Astrocyte (in vitro differentiated cells and primary cell): ENCODE data around the gene RPP30.

Experiments
- EZH2 ChIP-seq: IDR thresholded peaks from 2 replicates; pipeline ENCODE4 v1.6.1; 2012; ENCODE audit warnings: mild to moderate bottlenecking, low read length, inconsistent platforms; ENCODE audit not compliant: insufficient read depth
- TF ChIP-seq, protein P1 (sequence below): IDR thresholded peaks from 2 replicates; pipeline ENCODE4 v1.5.1; 2011; ENCODE audit warnings: low read depth, mild to moderate bottlenecking, inconsistent platforms, low read length, moderate library complexity; ENCODE audit not compliant: insufficient read depth

DNA sequence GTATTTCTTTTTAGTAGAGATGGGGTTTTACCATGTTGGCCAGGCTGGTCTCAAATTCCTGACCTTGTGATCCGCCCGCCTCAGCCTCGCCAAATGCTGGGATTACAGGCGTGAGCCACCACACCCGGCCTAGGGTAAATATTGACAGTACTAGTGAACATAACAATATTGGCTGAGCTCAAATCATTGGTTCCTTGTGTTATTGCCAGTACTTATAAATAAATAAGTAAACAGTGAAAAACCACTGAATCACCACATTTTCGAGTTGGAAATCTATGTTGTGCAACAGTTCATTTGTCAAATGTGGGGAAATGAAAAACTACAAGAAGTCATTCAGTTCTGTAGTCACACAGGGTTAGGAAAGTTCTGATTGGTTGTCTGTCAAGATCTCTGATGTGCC is 15.8 kb downstream of the RPP30 start:
- TF ChIP-seq, protein P1, sequence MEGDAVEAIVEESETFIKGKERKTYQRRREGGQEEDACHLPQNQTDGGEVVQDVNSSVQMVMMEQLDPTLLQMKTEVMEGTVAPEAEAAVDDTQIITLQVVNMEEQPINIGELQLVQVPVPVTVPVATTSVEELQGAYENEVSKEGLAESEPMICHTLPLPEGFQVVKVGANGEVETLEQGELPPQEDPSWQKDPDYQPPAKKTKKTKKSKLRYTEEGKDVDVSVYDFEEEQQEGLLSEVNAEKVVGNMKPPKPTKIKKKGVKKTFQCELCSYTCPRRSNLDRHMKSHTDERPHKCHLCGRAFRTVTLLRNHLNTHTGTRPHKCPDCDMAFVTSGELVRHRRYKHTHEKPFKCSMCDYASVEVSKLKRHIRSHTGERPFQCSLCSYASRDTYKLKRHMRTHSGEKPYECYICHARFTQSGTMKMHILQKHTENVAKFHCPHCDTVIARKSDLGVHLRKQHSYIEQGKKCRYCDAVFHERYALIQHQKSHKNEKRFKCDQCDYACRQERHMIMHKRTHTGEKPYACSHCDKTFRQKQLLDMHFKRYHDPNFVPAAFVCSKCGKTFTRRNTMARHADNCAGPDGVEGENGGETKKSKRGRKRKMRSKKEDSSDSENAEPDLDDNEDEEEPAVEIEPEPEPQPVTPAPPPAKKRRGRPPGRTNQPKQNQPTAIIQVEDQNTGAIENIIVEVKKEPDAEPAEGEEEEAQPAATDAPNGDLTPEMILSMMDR, result no peak
- TF ChIP-seq EZH2, result no peak
